HG03159 (cell line): Measurements from ENCODE around the gene DGKB.

ENCODE experiments used
- ATAC-seq: cut with Tn5 transposase; IDR thresholded peaks from one replicate; pipeline ENCODE4 v1.9.1; 2021; ENCODE audit warnings: mild to moderate bottlenecking, moderate library complexity; ENCODE audit not compliant: unreplicated experiment

The DGKB gene

DNA sequence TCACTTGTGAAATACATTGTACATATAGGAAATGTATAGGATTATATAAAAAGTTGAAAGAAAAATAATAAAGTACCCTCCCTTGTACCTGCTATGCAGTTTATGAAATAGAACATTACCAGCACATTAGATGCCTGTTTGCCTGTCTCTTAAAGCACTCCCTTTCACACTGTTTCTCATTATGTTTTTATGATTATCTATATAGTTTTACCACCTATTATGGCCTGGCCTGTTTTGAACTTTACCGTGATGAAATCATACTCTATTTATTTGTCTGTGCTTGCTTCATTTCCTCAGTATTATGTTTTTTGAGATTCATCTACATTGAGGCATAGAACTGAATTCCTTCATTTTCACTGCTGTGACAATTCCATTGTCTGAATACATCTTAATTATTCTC lies 41.1 kb downstream of the DGKB start:
- no peak for ATAC-seq

DNA sequence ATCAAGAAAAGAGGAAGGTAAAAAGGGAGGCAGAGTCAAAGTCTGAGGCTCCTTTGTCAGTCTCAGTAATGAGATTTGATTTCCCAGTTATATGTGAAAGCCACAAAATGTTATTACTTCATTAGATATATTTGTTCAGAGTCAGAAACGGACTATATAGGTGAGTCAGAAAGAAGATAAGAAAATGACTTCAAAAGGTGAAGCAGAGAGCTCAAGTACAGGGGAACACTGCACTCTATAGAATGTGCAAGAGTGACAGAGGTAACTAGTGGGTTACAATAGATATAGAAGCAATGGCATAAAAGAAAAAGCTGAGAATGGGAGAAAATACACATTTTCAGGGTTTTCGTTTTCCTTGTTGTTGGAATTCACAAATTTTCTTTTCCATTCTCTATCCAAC lies 43.3 kb downstream of the DGKB start:
- no peak for ATAC-seq

GRCh38 chr7:14858866-14859265 lies 43.7 kb downstream of the DGKB start:
- ATAC-seq: no peak

DNA sequence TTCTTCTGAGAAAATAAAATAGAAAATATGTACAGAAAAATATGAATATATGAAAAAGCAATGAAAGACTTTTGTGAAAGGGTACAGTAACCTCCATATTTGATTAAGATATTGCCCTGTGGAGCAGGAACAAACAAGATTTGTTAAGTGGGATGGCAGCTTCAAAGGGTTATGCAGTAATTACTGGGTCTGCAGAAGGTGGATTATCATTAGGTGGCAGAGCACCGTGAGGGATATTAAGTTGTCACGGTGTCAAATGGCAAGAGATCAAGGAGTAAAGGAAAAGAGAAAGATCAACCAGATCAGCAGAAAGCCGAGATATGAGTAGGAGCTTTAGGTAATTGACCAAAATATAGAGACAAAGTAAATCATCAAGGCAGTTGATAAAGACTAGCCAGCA lies 44.1 kb downstream of the DGKB start:
- ATAC-seq: no peak

GRCh38 chr7:14855033-14855794 lies 47.3 kb downstream of the DGKB start:
- ATAC-seq: no peak

DNA sequence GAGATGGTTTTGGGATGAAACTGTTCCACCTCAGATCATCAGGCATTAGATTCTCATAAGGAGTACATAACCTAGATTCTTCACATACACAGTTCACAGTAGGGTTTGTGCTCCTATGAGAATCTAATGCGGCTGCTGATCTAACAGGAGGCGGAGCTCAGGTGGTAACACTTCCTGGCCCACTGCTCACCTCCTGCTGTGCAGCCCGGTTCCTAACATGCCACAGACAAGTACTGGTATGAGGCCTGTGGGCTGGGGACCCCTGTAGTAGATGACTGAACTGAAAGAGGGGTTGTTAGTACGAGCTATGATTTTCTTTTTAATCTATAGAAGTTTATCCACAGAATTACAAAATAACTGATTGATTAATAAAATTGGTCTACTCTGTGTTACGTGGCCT lies 48.1 kb downstream of the DGKB start:
- no peak for ATAC-seq

GRCh38 chr7:14851610-14852009 lies 50.9 kb downstream of the DGKB start:
- ATAC-seq: no peak

GRCh38 chr7:14850039-14850438 lies 52.5 kb downstream of the DGKB start:
- no peak for ATAC-seq

DNA sequence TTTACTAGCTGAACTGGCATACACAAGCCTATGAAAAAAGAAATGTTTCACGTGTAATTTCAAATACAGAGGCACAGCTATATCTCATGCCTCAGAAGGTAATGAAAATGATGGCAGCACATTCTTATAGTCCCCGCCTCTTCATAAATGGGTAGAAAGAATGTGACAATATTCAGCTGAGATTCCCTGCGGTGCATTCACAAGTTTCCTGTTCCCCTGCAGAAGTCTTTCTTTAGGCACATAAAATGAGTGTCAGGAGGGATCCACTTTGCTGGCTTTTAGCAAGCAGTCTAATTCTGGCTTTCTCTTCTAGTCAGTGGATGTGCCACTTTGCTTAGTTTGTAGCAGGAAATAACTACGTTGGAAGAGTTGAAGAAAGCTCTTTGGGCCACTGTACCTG lies 56.1 kb downstream of the DGKB start:
- ATAC-seq: no peak

GRCh38 chr7:14843755-14844154 lies 58.8 kb downstream of the DGKB start:
- ATAC-seq: no peak

- no peak for ATAC-seq
These were observed 60.0 kb downstream of the DGKB start for GRCh38 chr7:14842523-14842922.

- no peak for ATAC-seq
These were observed 60.7 kb downstream of the DGKB start for GRCh38 chr7:14841869-14842268.

GRCh38 chr7:14841086-14841485 lies 61.5 kb downstream of the DGKB start:
- ATAC-seq: no peak

DNA sequence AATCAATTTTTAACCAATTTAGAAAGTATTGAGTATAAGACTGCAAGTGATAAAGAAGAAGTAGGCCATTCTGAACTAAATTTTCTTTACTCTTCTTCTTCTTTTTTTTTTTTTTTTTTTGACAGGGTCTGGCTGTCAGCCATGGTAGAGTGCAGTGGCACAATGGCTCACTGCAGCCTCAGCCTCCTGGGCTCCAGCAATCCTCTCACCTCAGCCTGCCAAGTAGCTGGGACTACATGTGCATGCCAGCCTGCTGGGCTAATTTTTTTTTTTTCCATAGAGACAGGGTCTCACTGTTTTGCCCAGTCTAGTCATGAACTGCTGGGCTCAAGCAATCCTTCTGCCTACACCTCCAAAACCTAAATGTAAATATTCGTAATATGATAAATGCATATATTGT lies 63.2 kb downstream of the DGKB start:
- ATAC-seq: no peak

DNA sequence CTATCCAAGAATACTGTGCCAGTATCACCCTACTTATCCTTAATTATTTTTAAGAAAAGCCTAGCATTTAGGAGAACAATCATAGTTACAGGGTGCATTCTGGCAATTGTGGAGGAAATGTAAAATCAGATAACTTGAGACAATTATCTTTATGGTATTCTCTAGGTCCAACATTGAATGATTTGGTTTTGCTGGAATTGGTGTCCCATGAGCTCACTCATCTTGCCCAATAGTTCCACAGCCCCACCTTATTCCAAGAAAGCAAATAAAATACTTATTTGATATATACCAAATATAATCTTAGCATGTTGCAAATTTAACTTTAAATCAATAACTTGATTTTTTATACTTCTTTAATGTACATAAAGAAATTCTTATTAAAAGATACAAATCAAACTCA lies 65.3 kb downstream of the DGKB start:
- no peak for ATAC-seq

- no peak for ATAC-seq
These were observed 65.9 kb downstream of the DGKB start for GRCh38 chr7:14836571-14837189.

DNA sequence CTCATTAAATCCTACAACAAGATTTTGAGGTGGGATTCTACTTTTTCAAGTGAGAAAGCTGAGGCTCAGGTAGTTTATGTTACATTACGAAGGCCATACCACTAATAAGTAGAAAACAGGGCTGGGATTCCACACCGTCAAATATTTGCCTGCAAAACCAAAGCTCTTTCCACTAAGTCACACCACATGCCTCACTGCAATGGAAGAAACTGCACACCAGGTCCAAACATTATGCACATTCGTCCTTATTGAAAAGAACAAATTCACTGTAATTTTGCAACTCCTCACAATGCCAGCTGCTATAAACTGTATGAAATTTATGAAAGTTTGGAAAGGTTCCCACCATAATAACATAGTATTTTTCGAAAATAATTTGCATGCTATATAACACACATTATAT lies 66.5 kb downstream of the DGKB start:
- ATAC-seq: no peak

- ATAC-seq: no peak
These were observed 67.2 kb downstream of the DGKB start for GRCh38 chr7:14835384-14835783.

GRCh38 chr7:14834883-14835282 lies 67.7 kb downstream of the DGKB start:
- peak; percentile 29 for ATAC-seq

DNA sequence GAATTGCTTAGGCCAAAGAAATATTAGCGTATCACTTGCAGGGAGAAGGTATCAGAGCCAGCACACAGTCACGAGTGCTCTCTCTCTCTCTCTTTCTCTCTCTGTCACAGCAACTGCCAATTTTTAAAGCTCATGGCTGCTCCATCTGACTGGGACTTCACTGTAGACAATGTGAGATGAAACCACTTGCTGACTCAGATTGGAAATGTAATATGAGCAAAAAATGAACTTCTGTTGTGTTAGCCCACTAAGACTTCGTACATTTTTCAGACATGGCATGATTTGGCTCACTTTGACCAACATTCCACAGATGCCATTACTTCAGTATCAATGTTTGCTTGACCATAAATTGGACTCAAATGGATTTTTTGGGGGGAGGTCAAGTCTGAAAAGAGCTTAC lies 68.1 kb downstream of the DGKB start:
- ATAC-seq: peak; percentile 84

DNA sequence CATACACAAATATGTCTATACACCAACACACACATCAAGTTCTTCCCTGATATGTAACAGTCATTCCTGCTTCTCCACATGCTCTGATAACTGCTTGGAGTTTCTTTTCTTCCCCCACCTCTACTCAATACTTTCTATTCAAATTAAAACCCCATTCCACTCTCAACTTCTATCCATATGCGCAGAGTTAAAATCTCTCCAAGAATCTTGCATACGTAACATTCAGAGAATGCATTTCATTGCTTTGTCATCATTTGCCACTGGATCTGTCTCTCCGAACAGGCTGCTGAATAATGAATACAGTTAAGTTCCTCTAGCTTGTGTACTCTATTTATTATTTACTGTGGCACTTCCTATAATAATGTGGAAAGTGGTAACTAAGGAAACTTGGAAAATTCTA lies 68.8 kb downstream of the DGKB start:
- no peak for ATAC-seq

DNA sequence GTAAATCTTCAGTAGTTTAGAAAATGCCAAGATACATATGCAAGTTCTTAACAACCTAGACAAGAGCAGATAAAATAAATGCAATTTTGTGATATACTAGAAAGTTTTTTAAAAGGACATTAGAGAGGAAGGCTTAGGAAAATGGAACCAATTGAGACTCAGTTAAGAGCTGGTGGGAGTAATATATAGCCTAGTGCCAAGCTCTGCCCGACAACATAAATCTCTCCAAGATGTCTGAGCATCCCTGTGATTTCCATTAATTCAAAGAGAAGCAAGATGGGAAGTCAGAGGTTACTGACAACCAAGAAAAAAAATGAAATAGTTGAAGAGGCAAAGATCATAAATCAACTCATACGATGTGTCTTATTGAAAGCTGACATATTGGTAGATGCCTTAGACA lies 74.5 kb downstream of the DGKB start:
- no peak for ATAC-seq

GRCh38 chr7:14826426-14826825 lies 76.1 kb downstream of the DGKB start:
- ATAC-seq: no peak
